Eye (tissue), 1 donor: ENCODE measurements around the gene ZBTB32.
"Not testable (repeated sequence)": the region's sequence is repeated elsewhere in the genome, so short reads cannot be mapped to it uniquely, and the experiment has no call there.

Experiments used
- DNase-seq: peaks from one replicate; pipeline ENCODE4 v3.0.0-alpha.2; 2015

Gene ZBTB32, protein sequence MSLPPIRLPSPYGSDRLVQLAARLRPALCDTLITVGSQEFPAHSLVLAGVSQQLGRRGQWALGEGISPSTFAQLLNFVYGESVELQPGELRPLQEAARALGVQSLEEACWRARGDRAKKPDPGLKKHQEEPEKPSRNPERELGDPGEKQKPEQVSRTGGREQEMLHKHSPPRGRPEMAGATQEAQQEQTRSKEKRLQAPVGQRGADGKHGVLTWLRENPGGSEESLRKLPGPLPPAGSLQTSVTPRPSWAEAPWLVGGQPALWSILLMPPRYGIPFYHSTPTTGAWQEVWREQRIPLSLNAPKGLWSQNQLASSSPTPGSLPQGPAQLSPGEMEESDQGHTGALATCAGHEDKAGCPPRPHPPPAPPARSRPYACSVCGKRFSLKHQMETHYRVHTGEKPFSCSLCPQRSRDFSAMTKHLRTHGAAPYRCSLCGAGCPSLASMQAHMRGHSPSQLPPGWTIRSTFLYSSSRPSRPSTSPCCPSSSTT

DNA sequence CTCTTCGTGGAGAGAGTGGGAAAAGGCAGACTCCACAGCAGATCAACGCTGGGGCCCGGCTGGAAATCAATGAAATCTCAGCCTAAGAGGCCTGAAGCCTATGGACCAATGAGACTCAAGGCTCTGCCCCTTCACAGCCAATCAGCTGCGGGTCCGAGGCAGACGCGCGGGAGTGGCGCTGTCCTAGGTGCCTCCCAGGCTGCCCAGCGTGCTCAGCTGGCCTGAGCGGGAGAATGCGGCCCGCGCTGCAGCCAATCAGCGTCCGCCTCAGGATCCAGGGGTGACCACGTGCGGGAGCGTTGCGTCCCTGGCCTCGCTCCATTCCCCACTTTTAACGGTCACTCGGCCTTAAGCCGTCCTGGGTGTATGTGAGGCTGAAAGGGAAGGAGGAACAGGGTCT, at the start of gene ZBTB32:
TSS of gene ZBTB32 (plus strand) at position 341 of the 400 bp plus-strand sequence. CDS start 10,069 bp downstream, outside the sequence.
- peak; percentile 68 for DNase-seq

- not testable (repeated sequence) for DNase-seq
Measured at GRCh38 chr19:35654828-35655227, 49.5 kb upstream of the ZBTB32 start.

- no peak for DNase-seq
Measured at GRCh38 chr19:35655600-35655999, 48.8 kb upstream of the ZBTB32 start.

DNA sequence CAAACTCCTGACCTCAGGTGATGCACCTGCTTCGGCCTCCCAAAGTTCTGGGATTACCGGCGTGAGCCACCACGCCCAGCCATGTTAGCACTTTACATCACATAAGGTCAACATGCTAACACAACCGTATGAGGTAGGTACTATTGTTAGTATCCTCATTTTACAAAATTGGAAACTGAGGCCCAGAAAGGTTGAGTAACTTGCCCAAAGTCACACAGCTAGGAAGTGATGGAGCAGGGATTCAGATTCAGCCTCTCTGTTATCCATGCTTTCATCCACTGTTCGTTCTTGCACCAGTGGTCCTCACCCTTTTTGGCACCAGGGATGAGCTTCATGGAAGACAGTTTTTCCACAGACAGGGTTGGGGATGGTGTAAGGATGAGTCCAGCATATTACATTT, 47.7 kb upstream of the ZBTB32 start:
- no peak for DNase-seq

- DNase-seq = no peak
Measured at GRCh38 chr19:35657904-35658700, 46.3 kb upstream of the ZBTB32 start.

GRCh38 chr19:35661995-35662340, 42.4 kb upstream of the ZBTB32 start:
- no peak for DNase-seq

DNA sequence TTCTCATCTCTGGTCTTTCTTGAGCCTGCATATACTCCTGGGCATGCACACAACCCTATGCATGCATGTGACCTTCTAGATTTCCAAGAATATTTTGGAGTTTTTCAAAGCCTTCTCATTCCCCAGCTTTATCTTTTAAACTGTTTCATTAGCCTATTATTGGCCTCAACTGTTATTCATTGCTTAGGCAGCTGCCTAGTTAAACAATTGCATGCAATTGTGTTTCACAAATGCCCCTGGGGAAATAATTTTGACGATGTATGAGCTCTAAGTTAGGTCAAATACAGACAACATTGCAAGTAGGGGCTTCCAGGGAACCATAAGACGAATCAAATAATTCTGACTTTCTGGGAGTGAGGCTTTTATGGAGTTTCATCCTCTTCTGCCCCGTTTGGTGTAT, 40.4 kb upstream of the ZBTB32 start:
- DNase-seq = no peak

DNA sequence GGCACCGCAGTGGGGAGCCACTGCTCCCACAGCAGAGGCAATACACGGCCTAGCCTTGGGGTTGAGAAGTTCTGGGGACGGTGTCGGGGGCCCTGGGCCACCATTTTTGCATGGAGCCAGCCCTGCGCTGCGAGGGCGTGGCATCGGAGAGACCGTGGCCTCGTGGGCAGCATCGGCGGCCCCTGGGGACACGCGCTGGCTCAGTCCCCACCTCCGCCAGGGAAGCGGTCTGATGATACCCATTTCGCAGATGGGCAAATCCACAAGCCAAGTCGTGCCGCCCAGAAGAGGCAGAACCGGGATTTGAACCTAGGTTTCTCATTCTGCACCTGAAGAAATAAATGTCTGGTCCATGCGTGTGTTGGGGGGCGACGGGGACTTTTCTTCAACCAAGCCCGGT, 39.2 kb upstream of the ZBTB32 start:
- DNase-seq = no peak

DNA sequence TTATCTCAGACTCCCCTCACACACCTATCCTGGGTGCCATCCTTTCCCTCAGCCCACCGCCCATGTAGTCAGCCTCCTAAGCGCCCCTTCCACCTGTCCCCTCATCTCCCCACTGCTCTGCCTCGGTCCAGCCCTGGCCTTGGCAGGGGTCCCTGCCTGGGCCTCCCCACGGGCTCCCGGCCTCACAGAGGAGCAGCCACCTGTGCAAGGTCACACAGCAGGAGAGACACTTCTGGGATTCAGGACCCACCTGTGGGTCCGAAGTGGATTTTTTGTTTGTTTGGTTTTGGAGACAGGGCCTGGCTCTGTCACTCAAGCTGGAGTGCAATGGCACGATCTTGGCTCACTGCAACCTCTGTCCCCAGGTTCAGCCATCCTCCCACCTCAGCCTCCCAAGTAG, 38.8 kb upstream of the ZBTB32 start:
- no peak for DNase-seq

- DNase-seq = no peak
Measured at GRCh38 chr19:35666251-35666913, 38.0 kb upstream of the ZBTB32 start, which contains the start of gene UPK1A. UPK1A (plus strand) TSS chr19:35666517; CDS start chr19:35666813, 296 bp downstream.

DNA sequence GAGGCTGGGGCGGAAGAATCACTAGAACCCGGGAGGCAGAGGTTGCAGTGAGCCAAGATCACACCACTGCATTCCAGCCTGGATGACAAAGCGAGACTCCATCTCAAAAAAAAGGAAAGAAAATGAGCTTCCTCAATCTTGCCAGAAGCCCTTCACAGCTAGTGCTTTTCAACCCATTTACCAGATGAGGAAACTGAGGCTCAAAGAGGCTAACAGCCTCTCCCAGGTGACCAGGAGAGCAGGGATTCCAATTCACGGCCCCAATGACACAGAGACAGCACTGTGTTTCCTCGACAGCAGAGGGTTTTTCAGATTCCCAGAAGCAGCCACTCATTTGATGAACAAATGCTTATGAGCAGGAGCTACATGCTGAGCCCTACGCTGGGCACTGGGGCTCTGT, 34.8 kb upstream of the ZBTB32 start:
- no peak for DNase-seq

- DNase-seq = no peak
Measured at GRCh38 chr19:35669974-35670373, 34.4 kb upstream of the ZBTB32 start.

DNA sequence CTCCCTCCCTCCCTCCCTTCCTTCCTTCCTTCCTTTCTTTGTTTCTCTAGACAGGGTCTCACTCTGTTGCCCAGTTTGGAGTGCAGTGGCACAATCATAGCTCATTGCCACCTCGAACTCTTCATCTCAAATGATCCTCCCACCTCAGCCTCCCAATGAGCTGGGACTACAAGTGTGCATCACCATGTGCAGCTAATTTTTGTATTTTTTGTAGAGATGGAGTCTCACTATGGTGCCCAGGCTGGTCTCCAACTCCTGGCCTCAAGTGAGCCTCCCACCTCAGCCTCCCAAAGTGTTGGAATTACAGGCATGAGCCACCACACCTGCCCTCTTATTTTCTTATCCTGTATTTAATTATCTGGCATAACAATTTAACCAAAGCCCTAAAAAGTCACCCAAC, 33.7 kb upstream of the ZBTB32 start:
- no peak for DNase-seq

DNA sequence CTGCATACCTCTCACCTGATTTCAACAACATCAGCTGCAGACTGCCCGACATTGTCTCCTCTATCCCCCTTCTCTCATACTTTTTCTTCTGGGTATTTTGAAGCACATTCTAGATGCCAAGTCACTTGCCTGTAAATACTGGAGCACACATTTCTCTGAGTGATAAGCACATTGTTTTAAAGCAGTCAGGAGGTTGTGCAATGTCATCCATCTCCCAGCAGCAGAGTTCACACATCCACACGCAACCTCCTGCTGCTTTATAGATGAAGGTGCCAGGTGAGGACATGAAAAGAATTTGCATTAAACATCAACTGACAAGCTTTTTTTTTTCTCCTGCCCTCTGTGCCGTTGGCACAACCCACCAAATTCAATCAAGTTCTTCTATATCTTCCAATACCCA, 32.5 kb upstream of the ZBTB32 start:
- DNase-seq = no peak

DNA sequence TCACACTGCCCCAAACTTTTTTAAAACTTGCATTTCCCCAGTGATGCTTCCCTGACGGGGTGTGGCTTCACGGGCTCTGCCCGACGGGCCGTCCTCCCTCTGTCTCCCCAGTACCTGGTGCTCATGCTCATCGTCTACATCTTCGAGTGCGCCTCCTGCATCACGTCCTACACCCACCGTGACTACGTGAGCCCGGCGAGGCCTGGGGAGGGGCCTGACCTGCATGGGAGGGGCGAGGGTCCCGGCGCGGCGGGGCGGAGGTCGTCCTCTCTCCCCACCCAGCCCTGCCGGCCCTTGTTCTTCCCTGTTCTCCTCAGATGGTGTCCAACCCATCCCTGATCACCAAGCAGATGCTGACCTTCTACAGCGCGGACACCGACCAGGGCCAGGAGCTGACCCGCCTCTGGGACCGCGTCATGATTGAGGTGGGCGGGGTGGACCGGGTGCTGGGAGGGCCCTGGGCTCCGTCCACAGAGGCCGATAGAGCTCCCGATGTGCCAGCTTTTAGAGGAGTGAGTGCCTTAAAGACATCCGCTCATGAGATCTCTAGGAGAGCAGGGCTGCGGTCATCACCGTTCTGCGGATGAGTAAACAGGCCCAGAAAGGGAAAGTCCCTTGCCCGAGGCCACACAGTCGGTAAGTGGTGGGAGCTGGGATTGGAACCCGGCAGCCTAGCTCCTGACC, 31.1 kb upstream of the ZBTB32 start:
- DNase-seq = no peak

DNA sequence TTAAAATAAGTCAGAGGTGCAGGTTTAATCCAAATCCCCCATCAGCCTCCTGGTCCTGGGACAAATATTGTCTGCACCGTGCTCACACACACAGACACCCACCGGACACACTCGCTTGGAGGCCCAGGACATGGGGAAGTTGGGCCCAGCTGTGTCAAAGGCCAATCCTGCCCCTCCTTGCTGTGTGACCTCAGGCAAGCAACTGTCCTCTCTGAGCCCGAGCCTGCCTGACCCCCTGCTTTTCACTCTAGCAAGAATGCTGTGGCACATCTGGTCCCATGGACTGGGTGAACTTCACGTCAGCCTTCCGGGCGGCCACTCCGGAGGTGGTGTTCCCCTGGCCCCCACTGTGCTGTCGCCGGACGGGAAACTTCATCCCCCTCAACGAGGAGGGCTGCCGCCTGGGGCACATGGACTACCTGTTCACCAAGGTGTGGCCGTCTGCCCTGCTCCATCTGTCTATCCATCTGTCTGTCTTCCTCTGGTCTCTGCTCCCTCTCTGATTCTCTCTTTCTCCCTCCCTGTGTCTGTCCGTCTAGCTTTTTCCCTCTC, 28.7 kb upstream of the ZBTB32 start:
- no peak for DNase-seq

GRCh38 chr19:35689836-35690235, 14.5 kb upstream of the ZBTB32 start:
- no peak for DNase-seq

DNA sequence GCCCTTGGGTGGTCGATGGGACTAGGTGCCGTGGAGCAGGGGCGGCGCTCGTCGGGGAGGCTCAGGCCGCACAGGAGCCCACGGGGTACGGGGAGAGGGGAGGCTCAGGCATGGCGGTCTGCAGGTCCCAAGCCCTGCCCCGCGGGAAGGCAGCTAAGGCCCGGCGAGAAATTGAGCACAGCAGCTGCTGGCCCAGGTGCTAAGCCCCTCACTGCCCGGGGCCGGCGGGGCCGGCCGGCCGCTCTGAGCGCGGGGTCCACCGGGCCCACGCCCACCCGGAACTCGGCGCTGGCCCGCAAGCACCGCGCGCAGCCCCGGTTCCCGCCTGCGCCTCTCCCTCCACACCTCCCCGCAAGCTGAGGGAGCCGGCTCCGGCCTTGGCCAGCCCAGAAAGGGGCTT, 13.3 kb upstream of the ZBTB32 start:
- DNase-seq = not testable (repeated sequence)

GRCh38 chr19:35692010-35692409, 12.3 kb upstream of the ZBTB32 start:
- no peak for DNase-seq

GRCh38 chr19:35693422-35693821, 10.9 kb upstream of the ZBTB32 start:
- DNase-seq = no peak

GRCh38 chr19:35693835-35694599, 10.3 kb upstream of the ZBTB32 start:
- DNase-seq = peak; percentile 95
